NCI-H1092 (cell line): ENCODE measurements around the gene NPBWR2.
"Not testable (repeated sequence)": the region's sequence is repeated elsewhere in the genome, so short reads cannot be mapped to it uniquely, and the experiment has no call there.

Source experiments
- DNase-seq: peaks from one replicate; lab custom pipeline; 2025; lab: John Stamatoyannopoulos, UW

NPBWR2 gene

DNA sequence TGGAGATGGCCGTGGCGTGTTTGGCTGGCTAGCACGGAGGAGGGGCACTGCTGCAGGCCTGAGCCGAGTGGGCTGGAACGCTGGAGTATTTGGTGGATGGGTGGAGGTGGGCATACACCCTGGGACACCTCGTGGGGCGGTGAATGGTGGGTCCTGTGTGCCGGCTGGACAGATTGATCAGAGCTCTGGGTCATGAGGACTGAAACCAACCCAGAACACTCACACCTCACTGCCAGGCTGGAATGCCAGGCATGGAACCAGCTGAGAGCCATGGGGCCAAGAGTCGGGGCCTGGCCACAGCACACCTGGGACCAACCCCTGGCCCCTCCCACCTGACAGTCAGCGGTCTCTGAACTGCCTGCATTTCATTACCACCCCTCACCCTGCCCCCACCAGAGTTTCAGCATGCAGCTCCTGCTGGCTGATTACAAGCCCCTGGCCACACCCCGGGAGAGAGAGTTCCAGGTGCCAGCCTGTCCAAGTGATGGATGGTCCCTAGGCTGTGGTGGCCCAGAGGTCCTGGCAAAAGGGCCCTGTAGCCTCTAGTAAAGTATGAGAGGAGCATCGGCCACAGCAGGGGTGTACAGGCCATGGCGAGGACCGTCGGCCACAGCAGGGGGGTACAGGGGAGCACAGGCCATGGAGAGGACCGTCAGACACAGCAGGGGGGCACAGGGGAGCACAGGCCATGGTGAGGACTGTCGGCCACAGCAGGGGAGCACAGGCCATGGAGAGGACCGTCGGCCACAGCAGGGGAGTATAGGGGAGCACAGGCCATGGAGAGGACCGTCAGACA, 3.3 kb downstream of the NPBWR2 start:
- no peak for DNase-seq

DNA sequence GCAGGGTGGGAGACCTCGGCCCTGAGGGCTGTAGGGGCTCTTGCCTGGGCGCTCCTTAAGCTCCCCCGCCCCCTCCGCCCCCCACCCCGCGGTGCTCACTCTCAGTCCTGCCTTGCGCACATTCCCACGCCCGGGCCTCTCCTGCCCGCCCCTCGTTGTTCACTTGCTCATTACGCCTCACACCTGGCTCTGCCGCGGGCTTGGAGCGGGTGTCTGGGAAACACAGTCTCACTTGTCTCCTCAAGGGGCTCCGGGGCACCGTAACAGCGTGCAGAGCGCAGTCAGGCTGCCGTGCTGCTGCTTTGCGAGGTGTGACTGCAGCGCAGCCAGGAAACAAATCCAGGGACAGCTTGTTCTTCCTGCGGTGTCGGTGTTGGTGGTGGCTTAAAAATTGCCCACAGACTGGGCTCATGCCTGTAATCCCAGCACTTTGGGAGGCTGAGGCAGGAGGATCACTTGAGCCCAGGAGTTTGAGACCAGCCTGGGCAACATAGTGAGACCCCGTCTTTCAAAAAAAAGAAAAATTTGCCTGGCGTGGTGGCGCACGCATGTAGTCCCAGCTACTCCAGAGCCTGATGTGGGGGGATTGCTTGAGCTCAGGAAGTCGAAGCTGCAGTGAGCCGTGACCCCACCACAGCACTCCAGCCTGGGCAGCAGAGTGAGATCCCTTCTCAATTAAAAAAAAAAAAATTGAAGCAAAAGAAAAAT, 4.6 kb downstream of the NPBWR2 start:
- DNase-seq, result no peak

DNA sequence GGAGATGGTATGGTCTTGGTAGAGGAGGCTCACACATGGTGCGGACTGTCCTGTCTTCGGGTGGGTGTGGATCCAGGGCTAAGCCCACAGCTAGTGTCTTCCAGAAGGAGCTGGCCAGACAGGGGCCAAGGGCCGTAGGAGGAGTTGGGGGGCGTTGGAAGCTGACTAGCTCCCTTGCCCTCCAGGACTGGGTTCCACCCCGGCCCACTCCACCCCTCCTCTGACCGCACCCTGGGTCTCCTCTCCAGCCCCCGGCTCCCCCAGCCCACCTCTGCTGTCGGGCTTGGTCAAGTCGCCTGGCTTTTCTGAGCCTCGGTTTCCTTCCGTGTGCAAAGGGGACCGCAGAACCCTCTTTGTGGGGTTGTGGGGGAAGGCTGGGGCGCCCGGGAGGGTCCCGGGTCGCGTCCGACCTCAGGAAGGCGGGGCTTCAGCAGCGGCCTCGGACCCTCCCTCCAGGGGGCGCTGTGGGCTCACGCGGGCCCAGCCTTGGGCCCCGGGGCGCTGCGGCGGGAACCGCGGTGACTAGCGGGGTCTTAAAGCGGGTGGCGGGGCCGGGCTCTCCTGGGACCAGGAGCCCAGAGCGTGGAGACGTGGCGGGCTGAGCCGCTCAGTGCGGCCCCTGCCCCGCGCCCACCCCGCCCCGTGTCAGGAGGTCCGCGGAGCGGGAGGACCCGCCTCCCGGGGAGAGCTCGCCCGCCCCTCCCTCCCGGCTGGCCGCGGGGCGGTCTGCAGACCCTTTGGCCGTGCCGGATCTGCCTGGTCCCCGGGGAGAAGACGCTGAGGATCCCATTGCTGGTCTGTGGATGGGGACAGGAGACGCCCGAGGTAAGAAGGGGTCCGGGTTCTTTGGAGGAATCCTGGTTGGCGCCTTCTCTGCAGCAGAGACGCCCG, 5.4 kb downstream of the NPBWR2 start:
- DNase-seq, result no peak

DNA sequence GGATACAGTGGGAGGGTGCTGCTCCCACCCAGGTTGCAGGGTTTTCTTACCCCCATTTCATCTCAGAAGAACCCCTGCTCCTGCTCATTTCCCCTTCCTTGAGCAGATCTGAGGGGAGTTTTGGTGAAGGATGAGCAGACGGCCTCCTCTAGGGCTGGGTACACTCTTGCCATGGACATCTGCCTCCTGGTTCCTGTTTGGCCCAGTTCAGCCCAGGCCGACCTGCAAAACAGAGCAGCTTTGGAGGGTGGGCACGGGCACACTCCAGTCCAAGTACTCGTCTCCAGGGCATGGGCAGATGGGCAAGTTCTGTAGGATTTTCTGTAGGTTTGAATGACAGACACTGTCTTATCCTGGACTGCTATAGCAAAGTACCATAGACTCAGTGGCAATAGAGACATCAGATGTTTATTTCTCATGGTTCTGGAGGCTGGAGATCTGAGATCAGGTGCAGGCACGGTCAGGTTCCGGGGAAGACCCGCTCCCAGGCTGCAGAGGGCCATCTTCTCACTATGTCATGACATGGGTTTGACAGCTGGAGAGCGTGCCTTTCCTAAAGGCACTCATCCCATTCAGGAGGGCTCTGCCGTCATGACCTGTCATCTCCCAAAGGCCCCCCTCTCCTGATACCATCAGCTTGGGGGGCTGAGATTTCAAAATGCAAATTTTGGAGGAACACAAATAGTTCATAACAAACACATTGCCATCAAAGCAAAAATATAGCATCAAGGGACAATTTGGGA, 6.2 kb downstream of the NPBWR2 start:
- DNase-seq, result no peak

DNA sequence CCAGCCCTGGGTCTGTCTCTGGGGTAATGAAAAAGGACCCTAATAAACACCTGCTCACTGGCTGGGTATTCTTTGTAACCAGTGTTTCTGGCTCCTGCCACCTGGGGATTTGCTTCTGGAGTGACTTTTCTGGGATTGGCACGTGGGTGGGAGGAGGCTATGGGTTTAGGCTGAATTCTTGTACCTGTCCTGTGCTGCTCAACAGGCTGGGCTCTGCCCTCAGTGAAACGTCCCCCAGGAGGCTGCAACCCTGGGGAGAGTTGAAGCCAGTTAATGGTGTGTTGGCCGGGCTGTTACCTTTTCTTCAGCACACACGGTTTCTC, 6.8 kb downstream of the NPBWR2 start:
- DNase-seq, result no peak

DNA sequence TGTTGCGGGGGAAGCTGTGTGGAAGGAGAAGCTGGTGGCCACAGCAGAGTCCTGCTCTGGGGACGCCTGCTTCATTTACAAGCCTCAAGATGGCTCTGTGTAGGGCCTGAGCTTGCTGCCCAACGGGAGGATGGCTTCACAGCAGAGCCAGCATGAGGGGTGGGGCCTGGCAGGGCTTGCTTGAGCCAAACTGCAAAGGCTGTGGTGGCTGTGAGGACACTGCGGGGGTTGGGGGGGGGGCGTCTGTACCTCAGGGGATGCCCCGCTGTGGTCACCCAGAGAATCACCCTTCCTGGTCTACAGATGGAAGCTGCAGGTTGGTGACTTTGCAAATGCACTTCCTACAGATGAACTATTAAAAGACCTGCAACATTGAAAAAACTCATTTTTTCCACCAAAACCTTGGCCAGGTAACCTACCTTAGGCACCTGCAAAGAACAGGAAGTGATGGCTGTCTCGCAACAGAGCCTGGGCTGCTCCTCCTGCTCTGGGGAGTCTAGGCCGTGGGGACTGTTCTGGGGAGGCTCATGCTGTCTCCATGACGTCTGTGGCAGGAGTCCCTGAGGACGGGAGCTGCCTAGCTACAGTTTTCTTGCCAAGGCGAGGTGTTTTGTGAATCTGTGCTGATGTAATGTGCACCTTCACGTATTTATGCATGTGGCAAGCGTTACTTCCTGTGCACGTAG, 7.3 kb downstream of the NPBWR2 start:
- DNase-seq, result peak; percentile 15

DNA sequence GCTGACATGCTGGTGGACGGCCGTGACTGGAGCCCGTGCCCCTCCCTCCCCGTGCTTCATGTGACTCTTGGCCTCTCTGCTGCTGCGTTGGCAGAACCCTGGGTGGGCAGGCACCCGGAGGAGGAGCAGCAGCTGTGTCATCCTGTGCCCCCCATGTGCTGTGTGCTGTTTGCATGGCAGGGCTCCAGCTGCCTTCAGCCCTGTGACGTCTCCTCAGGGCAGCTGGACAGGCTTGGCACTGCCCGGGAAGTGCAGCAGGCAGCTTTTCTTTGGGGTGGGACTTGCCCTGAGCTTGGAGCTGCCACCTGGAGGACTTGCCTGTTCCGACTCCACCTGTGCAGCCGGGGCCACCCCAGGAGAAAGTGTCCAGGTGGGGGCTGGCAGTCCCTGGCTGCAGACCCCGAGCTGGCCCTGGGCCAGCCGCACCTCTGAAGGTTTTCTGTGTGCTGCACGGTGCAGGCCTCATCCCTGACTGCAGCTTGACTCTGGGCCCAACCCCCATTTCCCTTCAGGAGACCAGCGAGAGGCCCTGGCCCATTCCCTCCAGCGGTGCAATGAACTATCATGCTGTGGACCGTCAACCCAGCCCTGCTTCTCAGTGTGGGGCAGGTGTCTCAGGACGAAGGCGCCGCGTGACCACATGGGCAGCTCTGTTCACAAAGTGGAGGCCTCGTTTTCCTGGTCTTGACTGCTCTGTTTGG, 8.1 kb downstream of the NPBWR2 start:
- DNase-seq, result peak; percentile 79

DNA sequence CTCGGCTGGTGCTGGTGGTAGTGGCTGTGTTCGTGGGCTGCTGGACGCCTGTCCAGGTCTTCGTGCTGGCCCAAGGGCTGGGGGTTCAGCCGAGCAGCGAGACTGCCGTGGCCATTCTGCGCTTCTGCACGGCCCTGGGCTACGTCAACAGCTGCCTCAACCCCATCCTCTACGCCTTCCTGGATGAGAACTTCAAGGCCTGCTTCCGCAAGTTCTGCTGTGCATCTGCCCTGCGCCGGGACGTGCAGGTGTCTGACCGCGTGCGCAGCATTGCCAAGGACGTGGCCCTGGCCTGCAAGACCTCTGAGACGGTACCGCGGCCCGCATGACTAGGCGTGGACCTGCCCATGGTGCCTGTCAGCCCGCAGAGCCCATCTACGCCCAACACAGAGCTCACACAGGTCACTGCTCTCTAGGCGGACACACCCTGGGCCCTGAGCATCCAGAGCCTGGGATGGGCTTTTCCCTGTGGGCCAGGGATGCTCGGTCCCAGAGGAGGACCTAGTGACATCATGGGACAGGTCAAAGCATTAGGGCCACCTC, 8.8 kb downstream of the NPBWR2 start:
- DNase-seq, result no peak

DNA sequence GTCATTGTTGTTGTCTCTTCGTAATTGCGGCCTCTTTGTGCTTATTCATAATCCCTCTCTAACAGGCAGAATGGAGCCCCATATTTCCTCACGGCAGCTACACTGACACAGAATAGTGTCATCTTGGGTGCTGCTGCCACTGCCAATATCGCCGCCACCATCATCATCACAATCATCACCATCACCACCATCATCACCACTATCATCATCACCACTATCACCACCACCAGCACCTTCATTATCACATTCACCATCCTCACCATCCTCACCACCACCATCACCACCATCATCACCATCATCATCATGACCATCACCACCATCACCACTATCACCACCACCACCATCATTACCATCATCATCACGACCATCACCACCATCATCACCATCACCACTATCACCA, 10.8 kb downstream of the NPBWR2 start:
- DNase-seq, result no peak

DNA sequence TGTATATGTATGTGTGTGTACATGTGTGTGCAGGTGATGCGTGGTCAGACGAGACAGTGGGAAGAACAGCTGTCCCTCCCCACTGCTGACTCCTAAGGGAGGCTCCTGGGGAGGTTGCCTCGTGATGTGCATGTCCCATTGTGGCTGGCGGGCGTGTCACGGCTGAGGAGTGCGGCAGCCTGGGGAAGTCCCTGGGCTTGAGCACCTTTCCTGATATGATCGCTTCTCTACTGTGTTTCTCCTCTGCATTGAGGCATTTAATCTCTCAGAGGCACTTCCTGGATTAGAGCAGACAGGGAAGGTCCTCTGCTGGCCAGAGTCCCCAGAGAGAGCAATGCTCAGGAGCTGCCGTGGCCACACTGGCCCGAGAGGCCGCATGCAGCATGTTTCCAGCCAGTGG, 11.4 kb downstream of the NPBWR2 start:
- no peak for DNase-seq

DNA sequence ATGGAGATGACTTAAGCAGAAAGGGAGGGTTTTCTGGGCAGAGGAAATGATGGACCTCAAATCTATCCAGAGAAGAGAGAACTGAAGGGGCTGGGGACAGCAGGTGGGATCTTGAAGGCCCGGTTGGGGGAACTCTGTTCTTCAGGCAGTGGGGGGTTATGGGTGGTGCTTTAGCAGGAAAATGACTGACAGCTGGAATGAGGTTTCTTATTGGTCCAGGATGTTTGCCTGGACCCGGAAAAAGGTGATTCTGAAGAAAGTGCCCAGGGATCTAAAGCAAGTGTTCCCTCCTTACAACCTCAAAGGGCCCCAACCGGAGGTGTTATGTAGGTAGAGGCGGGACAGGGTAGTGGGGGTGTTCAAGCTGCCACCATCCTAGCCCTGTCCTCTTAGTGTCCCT, 11.9 kb downstream of the NPBWR2 start:
- DNase-seq, result no peak

DNA sequence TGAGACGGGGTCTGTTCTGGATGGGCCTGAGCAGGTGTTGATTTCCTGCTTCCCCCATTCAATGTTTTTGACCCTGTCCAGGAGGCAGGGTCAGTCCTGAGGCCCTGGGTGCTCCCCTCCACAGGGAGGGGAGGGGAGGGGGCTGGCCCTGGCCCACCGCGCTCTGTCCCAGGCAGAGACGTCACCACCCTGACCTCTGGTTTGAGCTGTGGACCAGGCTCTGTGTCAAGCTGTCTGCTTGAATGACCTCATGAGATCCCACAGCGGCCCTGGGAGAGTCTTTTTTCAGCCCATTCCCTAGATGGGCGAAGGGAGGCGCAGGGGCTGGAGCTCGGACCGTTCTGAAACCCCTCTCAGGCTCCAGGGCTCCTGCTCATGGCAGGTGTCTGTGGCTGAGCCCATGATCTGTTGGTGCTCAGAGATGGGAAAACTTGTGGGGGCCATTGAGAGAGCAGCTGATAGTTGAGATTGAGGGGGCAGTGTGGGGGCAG, 14.3 kb downstream of the NPBWR2 start:
- DNase-seq, result no peak

DNA sequence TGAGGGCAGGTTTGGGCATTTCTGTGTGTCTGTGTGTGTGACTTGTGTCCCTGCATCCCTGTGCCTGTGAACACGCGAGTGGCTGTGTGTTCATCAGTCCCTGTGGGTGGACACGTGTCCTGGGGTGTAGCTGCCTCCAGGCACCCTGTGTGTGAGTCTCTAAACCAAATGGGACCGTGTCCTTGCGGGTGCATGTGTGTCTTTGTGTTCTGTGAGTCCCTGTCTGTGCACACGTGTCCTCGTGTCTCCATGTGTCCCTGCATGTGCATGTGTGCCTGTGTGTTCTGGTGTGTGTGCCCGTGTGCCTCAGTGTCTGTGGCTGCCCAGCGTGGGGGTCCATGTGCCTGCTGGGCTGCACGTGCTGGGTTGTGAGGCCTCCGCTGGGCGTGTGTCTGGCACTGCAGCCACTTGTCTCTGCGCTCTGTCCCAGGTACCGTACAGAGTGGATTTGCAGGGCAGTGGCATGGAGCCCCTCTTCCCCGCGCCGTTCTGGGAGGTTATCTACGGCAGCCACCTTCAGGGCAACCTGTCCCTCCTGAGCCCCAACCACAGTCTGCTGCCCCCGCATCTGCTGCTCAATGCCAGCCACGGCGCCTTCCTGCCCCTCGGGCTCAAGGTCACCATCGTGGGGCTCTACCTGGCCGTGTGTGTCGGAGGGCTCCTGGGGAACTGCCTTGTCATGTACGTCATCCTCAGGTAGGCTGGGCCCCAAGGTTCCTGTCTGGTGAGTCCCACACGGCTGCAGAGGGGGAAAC, 14.9 kb downstream of the NPBWR2 start:
- no peak for DNase-seq

DNA sequence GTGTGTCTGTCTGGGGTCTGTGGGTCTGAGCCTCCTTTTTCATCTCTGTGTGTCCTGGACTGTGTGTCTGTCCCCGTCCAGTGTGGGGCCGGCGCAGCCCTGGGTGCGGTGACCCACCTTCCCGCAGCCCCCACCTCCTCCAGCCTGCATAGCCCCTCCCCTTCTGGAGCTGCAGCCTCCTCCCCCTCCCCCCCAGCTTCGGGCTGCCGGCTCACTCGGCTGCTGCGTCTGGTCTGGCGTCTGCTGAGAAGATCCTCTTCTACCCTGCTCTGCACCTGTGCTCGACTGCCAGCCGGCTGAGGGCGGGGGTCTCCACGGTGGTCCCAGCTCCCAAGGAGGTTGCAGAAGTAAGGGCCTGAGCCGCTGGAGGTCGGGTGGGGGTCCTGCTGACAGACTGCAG, 15.6 kb downstream of the NPBWR2 start:
- no peak for DNase-seq

DNA sequence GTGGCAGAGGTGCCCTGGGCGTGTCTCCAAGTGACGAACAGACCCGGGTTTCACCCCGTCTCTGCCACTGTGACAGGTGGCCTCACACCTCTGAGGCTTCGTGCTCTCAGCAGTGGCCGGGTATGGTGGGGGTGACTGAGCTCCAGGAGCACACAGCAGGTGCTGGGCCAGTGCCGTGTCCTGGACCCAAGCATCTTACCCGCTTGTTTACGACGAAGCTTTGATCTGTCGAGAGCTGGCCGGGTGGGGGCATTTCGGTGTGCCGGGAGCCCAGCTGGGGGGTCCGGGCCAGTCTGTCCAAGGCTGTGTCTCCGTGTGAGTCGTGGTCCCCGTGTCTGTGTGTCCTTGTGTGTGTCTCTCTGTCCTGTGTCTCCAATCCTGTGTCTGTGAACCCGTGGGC, 16.0 kb downstream of the NPBWR2 start:
- DNase-seq, result no peak

DNA sequence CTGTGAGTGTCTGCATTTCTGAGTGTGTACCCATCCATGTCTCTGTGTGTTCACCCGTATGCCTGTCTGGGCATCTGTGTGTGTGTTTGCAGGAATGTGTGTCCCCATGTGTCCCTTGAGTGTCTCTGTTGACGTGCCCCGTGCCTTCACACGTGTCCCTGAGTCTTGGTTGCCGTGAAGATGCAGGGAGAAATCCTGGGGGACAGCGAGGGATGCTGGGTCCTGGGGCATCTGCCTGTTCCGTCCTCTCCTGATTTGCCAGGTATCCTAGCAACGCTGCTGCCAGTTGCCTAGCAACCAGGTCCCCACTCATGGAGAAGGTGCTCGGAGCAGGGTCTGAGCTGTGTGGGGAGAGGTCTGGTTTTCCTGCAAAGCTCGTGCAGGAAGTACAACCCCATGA, 17.2 kb downstream of the NPBWR2 start:
- DNase-seq, result no peak

DNA sequence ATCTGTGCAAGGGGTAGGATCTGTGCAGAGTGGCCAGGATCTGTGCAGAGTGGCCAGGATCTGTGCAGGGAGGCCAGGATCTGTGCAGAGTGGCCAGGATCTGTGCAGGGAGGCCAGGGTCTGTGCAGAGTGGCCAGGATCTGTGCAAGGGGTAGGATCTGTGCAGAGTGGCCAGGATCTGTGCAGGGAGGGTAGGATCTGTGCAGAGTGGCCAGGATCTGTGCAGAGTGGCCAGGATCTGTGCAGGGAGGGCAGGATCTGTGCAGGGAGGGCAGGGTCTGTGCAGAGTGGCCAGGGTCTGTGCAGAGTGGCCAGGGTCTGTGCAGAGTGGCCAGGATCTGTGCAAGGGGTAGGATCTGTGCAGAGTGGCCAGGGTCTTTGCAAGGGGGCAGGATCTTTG, 18.8 kb downstream of the NPBWR2 start:
- not testable (repeated sequence) for DNase-seq

DNA sequence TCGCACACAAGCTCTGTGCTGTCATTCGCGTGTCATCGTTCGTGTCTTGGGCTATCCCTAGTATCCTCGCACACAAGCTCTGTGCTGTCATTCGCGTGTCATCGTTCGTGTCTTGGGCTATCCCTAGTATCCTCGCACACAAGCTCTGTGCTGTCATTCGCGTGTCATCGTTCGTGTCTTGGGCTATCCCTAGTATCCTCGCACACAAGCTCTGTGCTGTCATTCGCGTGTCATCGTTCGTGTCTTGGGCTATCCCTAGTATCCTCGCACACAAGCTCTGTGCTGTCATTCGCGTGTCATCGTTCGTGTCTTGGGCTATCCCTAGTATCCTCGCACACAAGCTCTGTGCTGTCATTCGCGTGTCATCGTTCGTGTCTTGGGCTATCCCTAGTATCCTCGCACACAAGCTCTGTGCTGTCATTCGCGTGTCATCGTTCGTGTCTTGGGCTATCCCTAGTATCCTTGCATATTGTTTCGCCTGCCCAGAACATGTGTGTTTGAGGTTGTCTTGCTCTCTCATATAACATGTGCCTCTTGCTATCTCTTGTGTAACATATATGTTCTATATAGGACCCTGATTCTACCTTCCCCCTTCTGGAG, 20.0 kb downstream of the NPBWR2 start:
- DNase-seq, result not testable (repeated sequence)

DNA sequence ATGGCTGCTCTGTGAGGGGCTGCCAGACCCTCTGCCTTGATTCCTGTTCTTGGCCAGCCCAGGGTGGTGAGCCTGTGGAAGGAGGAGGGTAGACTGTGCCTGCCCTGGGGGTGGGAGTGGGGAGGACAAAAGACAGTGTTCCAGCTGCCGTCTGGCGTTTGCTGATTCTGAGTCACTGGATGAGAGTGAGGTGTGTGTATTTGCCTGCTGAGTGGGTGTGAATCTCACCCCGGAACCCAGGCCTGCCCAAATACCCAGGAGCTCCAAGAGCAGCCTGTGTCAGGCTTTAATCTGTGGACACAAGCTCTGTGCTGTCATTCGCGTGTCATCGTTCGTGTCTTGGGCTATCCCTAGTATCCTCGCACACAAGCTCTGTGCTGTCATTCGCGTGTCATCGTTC, 20.6 kb downstream of the NPBWR2 start:
- DNase-seq, result no peak
